Vagina (tissue), 2 donors: ENCODE measurements around the gene LRRC37B. TPM values are rescaled to one million over a fixed set of nuclear protein-coding genes. Genes with fewer than 3 reads are reported as not detected.
"Not testable (repeated sequence)": the region's sequence is repeated elsewhere in the genome, so short reads cannot be mapped to it uniquely, and the experiment has no call there.

ENCODE experiments used
- DNase-seq, 2 donors: peaks; one replicate each; pipeline ENCODE4 v3.0.0-alpha.2; 2017; ENCODE audit errors: extremely low spot score in 2 of 2
- H3K27ac ChIP-seq: fragments of 200-600 bp; sonication (generic); one replicate; pipeline ENCODE4 v1.5.1; 2019
- H3K27me3 ChIP-seq: fragments of 200-600 bp; sonication (generic); one replicate; pipeline ENCODE4 v1.5.1; 2019
- H3K36me3 ChIP-seq, 2 donors: fragments of 200-600 bp; sonication (generic); one replicate each; pipeline ENCODE4 v1.5.1; 2017 to 2019
- H3K4me1 ChIP-seq: fragments of 200-600 bp; sonication (generic); one replicate; pipeline ENCODE4 v1.5.1; 2019
- H3K4me3 ChIP-seq, 2 donors: fragments of 200-600 bp; sonication (generic); 1 replicate in 1 of 2; 2 replicates in 1 of 2; pipeline ENCODE4 v1.5.1; 2016 to 2019
- H3K9me3 ChIP-seq: fragments of 200-600 bp; sonication (generic); one replicate; pipeline ENCODE4 v1.5.1; 2019
- intact Hi-C: fragments of 100-400 bp; cut with DNase I; formaldehyde crosslinking; loops from one replicate; pipeline ENCODE4 v1.15.1; 2023
- total RNA-seq: library from RNA; depleted of rRNA; stranded (reverse); fragments of >200 nt; gene quantifications from one replicate; pipeline ENCODE4 v1.2.3, GENCODE V29; 2016

LRRC37B gene
- total RNA-seq, 1 donor from 2014 or later, result 33.6 TPM

- H3K27ac ChIP-seq, intact Hi-C loops, H3K4me3 ChIP-seq, H3K36me3 ChIP-seq, H3K27me3 ChIP-seq, H3K9me3 ChIP-seq, H3K4me1 ChIP-seq, DNase-seq: not testable (repeated sequence)
Observed at GRCh38 chr17:32064091-32064490, 56.9 kb downstream of the LRRC37B start.

DNA sequence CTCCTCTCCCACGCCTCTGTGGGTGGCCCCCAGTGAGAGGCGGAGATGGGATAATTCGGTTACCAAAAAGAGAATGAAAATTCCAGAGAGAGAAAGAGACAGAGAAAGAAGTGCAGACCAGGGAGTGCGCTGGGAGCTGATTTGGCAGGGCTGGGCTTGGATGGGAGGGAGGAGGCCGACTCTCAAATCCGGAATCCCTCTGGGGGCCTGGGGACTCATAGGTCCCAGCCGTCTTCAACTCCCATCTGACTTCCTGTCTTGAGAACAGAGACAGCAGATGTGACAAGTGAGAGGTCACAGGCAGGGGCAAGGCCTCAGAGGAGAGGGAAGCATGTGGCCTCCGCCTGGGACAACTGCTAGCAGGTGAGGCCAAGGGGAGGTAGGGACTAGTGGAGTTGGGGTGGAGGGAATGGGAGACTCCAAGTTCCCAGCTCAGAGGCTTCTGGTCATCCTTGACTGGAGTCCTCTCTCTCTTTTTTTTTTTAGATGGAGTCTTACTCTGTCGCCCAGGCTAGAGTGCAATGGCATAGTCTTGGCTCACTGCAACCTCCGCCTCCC, 59.0 kb downstream of the LRRC37B start:
- H3K36me3 ChIP-seq, DNase-seq, H3K27ac ChIP-seq, intact Hi-C loops, H3K4me3 ChIP-seq, H3K4me1 ChIP-seq, H3K9me3 ChIP-seq, H3K27me3 ChIP-seq: not testable (repeated sequence)

- H3K36me3 ChIP-seq, H3K27ac ChIP-seq, H3K9me3 ChIP-seq, H3K27me3 ChIP-seq, intact Hi-C loops, H3K4me1 ChIP-seq: not testable (repeated sequence)
- peak in 1 of 2 donors; percentile 16 for DNase-seq
- H3K4me3 ChIP-seq, result peak overlapping the region in 1 of 2 donors; percentile 30
Observed at GRCh38 chr17:32066863-32067642, 59.9 kb downstream of the LRRC37B start.

- H3K27ac ChIP-seq, DNase-seq, H3K36me3 ChIP-seq, H3K4me1 ChIP-seq, H3K27me3 ChIP-seq, H3K4me3 ChIP-seq, H3K9me3 ChIP-seq, intact Hi-C loops: not testable (repeated sequence)
Observed at GRCh38 chr17:32069067-32069466, 61.9 kb downstream of the LRRC37B start.

DNA sequence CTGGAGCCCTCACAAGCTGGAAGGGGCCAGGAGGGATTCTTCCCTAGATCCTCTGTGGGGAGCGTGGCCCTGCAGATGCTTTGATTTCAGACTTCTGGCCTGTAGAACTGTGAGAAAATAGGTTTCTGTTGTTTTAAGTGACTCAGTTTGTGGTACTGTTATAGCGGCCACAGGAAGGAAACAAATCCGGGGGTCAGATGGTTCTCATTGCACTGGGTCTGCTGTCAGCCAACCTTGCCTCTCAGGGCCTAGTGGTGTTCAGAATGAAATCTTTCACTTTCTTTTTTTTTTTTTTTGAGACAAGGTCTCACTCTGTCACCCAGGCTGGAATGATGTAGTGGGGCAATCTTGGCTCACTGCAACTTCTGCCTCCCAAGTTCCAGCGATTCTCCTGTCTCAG, 64.8 kb downstream of the LRRC37B start:
- H3K4me1 ChIP-seq, H3K9me3 ChIP-seq, H3K27ac ChIP-seq, H3K4me3 ChIP-seq, H3K36me3 ChIP-seq, H3K27me3 ChIP-seq, intact Hi-C loops, DNase-seq: not testable (repeated sequence)

GRCh38 chr17:32073131-32073530, 65.9 kb downstream of the LRRC37B start:
- H3K9me3 ChIP-seq, H3K27ac ChIP-seq, intact Hi-C loops, H3K4me3 ChIP-seq, DNase-seq, H3K4me1 ChIP-seq, H3K36me3 ChIP-seq, H3K27me3 ChIP-seq: not testable (repeated sequence)

GRCh38 chr17:32079753-32080152, 72.6 kb downstream of the LRRC37B start:
- H3K36me3 ChIP-seq, H3K27ac ChIP-seq, H3K27me3 ChIP-seq, DNase-seq, intact Hi-C loops, H3K4me3 ChIP-seq, H3K9me3 ChIP-seq: not testable (repeated sequence)
- peaks cover 10% of the 10 kb centered on the region for H3K4me1 ChIP-seq

DNA sequence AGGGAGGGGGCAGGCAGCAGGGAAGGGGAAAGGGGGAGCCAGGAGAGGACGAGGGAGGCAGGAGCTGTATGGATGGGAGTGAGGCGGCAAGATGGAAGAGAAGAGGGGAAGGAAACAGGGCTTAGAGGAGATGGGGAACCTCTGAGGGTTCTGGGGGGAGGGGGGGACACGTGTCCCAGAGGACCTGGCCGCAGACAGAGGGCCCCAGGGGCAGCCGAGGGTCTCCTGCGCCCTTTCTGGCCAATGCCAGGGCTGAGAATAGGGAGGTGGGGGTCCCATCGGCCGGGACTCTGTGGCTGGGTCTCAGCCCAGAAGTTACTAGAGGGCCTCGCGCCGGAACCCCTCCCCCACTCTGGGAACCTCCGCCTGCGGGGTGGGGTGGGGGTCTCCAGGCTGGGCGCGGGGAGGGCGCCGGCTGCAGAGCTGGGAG, 76.4 kb downstream of the LRRC37B start:
- H3K27me3 ChIP-seq, intact Hi-C loops, H3K9me3 ChIP-seq, H3K36me3 ChIP-seq: not testable (repeated sequence)
- Histone ChIP-seq H3K27ac (peak overlapping the region; percentile 60), H3K4me1 (peaks cover 10% of the 10 kb centered on the region), H3K4me3 (peak overlapping the region; percentile 59 to 69)
- DNase-seq, result peak in 1 of 2 donors; percentile 52

DNA sequence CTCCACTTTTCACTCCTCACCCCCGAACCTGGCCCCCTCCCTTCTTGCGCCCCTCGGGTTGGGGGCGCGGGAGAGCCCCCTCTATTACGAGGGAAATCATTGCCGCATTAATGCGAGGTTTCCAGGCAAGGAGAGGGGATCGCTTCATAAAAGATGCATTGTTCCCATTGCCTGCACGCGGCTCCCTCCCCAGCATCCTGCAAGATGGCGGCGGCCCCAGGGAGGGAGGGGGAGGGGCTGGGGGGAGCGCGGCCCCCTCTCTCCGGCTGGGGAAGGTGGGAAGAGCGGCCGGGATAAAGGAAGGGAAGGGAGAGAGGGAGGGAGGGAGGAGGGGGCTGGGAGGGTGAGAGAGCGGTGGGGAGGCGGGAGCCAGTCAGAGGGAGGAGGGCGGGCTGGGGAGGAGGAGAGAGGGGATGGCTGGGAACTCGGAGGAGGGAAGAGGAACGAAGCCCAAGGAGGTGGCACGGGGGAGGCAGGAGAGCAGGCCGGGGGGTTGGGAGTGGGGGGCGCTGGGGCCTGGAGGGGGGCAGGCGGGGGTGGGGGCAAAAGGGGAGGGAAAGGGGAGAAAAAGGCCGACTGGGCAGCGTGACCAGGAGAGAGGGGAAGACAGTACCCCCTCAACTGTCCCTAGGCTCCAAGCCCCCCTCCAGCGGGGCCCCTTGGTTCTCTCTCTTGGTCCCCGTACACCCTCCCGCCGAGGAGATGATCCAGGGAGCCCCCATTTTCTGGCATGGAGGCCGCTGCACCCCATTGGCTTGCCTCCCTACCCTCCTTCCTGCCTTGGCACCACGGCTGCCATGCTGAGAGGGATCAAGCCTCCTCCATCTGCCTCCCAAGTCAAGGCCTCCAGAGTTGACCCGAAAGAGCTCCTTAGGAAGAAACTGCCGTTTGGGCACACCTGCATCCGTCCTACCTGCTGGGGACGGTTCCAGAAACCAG, 77.1 kb downstream of the LRRC37B start:
- DNase-seq, result peak in 1 of 2 donors; percentile 49
- H3K27me3 ChIP-seq, intact Hi-C loops, H3K9me3 ChIP-seq, H3K36me3 ChIP-seq: not testable (repeated sequence)
- peak overlapping the region; percentile 60 for H3K27ac ChIP-seq
- H3K4me1 ChIP-seq, result peaks cover 10% of the 10 kb centered on the region
- H3K4me3 ChIP-seq, result peak overlapping the region; percentile 59 to 69

DNA sequence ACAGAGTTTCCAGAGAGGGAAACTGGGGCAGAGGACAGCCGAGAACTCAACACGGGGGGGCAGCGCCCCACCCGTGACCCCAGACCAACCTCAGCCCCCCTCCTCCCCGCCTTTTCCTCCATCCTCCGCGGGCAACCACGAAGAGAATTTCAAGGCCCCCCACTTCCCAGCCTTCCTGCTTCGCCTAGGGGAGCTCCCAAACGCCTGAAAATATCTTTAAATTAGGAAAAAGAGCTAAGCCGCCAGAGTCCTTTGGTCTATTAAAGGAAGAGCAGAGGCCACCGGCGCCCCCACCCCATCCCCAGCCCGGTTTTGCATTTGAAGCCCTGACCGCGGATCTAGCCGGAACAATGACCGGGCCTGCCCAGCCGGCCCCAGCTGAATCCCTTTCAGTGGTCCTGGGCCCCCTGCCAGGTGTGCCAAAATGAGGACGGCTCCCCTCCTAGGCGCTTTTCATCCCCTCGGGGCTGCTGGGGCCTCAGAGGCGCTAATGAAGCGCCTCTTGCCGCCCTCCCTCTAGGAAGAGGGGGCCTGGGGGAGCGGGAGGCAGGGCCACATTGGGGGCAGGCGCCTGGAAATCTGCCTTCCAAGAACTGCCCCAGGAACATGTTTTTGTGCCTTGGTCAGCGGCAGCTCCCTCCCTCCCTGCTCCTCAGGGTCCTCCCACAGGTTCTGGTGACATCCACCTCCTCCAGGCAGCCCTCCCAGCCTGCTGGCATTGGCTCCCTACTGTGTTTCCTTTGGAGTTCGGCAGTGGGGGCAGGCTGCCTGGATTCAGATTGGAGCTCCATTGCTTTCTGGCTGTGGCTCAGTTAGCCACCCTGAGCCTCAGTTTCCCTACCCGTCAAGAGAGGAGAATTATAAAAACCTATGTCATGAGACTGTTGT, 78.0 kb downstream of the LRRC37B start:
- H3K4me1 ChIP-seq, H3K27ac ChIP-seq, intact Hi-C loops, H3K4me3 ChIP-seq, H3K9me3 ChIP-seq, H3K36me3 ChIP-seq, H3K27me3 ChIP-seq: not testable (repeated sequence)
- DNase-seq, result peak in 1 of 2 donors; percentile 49

DNA sequence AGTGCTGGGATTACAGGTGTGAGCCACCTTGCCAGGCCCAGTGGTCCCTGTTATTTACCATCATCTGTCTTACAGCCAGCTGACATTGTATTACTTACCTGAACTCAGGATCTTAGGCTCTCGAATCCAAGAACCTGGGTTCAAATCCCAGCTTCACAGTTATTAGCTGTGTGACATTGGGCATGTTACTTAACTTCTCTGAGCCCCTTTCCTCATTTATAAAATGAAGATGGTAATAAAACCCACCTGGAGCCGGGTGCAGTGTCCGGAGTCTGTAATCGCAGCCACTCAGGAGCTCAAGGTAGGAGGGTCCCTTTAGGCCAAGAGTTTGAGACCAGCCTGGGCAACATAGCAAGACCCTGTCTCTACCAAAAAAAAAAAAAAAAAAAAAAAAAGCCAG, 79.7 kb downstream of the LRRC37B start:
- H3K9me3 ChIP-seq, H3K36me3 ChIP-seq, intact Hi-C loops, H3K27me3 ChIP-seq, H3K4me3 ChIP-seq, H3K27ac ChIP-seq, H3K4me1 ChIP-seq: not testable (repeated sequence)
- peak; percentile 0 to 6 for DNase-seq

GRCh38 chr17:32092062-32092461, 84.9 kb downstream of the LRRC37B start:
- H3K9me3 ChIP-seq, H3K27me3 ChIP-seq, intact Hi-C loops, DNase-seq, H3K27ac ChIP-seq, H3K36me3 ChIP-seq, H3K4me3 ChIP-seq, H3K4me1 ChIP-seq: not testable (repeated sequence)
